Measurements from ENCODE around the gene CRACDL.

Gene CRACDL

DNA sequence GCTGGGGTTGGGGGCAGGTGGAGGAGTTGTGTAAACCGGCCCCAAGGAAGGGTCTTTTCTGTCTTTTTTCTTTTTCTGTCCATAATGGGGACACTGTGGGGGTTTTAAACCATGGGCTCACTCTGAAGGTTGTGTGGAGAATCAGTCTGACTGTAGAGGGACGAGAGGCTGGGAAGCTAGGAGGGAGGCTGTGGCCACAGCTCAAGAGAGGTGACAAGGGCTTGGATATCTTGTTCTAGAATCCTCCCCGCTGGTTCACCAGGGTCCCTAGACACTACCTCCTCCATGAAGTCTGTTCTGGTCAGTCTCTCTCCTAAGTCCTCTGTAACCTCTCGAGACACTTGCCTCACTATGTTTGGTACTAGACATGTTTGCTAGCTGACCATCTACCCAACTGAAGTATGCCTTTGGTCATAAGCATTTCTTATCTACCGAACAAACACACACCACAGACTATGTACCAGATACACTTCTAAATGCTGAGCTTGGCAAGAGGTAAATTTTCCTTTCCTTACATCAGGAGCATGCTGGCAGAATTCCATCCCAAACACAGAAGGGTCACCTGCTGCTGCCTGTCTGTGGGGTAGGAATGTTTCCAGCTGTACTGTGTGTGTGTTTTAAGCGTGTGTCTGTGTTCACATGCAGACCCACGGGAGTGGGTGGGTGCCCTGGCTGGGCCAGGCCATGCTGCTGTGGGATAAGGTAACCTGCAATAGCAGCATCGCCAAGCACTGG lies 135.5 kb downstream of the CRACDL start:
- no peak for DNase-seq

GRCh38 chr2:98799375-98800329 lies 136.4 kb downstream of the CRACDL start:
- no peak for DNase-seq

DNA sequence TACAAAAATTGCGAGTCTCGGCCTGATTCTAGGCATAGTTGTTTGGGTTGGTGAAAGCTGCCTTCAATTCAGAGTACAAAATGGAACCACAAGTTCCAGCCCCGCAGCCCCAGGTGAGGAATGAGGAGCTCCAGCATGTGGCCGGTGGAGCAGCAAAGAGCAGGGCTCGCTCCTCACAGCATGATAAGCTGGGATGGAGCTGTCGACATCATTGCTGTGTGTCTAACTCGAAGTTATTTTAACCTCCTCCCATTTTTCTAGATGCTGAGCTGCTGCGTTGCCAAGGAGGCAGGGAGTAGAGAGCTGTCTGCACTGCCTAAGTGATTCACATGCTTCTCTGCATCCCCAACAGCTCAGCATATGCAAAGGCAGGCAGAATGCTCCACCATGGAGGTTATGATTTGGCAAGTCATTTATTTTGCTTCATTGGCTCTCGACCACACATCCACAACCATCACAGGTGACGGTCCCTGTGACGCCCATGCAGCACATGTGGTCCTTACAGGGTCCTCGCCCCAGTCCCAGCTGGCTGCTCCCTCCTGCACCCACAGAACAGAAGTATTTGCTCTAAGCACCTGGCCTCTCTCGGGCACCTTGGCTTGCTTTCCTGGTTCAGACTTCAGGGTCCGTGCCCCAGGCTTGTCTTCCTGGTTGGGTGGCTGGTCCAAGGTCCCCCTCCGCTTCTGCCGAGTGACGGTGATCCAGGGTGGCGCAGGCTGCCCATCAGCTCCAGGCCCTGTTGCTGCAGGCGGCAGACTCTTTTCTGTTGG lies 139.1 kb downstream of the CRACDL start:
- DNase-seq, result no peak

DNA sequence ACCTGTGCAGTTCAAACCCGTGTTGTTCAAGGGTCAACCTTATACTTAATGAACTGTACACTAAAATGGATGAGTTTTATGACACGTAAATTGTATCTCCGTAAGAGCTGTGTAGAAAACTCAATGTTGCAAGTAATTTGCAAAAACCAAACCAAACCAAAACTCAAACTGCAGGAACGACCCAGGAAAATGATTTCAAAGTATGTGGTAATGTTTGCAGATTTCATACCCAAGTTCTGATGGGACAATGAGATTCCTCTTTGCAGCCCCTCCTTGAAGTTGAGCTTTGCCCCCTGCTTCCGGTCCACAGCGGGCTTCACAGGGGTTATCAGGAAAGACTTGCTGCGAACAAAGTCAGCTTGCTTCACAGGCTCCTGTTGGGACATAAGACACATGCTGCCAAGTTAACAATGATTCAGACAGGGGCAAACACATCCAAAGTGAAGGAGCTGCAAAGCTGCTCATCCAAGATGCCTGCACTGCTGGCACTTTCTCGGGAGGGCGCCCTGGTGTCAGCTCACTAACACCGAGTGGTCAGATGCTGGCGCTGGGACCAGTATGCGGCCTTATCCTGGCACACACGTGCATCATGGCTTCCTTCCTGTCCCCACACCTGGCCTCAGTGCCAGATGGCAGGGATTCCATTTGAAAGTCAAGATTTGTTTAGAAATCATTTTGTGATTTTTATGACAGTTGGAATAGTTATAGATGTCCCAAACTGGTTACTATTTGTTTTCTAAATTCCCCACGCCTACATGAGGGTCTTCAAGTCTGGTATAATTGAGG lies 139.9 kb downstream of the CRACDL start:
- no peak for DNase-seq

DNA sequence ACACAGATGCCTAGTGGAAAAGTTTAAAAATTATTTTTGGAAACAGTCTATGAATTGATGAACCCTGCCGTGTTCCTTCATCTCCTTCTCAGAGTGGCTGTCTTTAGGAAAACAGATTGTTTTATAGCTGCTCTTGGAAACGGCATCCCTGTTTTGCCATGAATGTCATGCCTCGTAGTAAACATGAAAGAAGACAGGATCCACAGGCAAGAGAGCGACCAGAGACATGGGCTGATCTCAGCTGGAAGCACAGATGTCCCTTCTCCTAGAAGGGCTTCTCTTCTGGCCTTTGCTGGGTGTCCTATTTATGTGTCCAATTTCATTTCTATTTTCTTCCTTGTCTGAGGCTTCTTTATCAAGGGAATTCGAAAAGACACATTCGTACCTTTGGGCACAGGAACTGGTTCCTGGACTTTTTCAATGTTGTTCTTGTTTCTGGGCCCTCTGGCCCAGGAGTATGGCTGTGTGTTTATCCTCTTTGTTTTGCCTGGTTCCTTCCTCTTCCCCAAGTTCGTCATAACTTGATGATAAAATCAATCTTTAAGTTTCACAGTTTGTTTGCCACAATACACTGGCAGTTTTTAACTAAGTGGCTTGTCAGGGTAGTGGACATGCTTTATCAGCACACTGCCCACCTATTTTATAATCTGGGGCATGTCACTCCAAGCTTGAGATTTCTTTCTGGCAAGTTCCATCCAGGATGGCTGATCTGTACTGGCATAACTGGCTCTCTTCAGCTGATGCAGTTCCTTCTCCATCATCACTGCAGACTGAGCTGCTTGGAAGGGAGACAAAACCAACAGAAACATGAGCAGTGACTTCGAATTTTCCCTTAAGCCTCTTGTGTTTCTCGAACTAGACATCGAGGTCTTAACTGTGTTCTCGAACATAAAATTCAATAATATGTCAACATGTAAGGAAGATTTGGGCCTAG lies 141.9 kb downstream of the CRACDL start:
- no peak for DNase-seq

GRCh38 chr2:98793275-98793674 lies 142.8 kb downstream of the CRACDL start:
- no peak for DNase-seq

DNA sequence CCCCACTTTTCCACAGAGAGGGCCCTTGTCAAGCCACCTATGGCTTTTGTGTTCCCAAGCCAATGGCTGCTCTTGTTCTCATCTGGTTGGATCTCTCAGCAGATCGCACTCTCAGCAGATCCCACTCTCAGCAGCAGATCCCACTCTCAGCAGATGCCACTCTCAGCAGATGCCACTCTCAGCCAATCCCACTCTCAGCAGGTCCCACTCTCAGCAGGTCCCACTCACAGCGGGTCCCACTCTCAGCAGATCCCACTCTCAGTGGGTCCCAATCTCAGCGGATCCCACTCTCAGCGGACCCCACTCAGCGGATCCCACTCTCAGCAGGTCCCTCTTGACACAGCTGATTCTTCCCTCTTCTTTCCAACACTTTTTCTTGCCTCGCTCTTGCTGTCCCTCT lies 145.8 kb downstream of the CRACDL start:
- DNase-seq, result no peak

- no peak for DNase-seq
Observed at GRCh38 chr2:98787700-98788099, 148.3 kb downstream of the CRACDL start.

DNA sequence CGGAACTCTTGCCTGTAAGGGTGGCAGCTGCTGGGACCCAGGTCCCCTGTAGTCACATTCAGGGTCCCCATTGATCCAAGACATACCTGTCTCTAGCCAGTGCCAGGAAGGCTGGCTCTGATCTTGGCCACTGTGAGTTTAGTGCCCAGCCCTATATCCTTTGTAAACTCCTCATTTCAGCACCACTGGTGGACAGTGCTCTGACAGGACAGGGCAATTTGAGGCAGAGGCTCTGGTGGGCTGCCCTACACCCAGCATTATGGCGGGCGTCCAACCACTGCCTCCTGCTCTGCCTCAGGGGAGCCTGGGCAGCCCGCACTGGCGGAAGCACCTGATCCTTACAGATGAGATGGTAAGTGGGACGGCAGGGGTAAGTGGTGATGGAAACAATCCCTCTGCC lies 149.8 kb downstream of the CRACDL start:
- no peak for DNase-seq

GRCh38 chr2:98782570-98782969 lies 153.5 kb downstream of the CRACDL start:
- no peak for DNase-seq

DNA sequence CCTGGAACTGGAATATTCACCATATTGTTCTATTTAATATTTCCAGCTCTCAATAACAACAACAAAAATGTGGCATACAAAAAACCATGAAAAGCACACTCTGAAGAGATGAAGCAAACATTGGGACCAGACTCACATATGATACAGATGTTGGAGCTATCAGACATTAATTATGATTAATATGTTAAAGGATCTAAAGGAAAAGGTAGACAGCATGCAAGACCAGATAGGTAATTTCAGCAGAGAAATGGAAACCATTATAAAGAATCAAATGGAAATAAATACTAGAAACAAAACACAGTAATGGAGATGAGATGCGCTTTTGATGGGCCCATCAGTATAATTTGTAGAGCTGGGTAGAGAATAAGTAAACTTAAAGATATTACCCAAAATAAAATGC lies 154.2 kb downstream of the CRACDL start:
- DNase-seq, result no peak

- no peak for DNase-seq
Observed at GRCh38 chr2:98778741-98779483, 157.1 kb downstream of the CRACDL start.

DNA sequence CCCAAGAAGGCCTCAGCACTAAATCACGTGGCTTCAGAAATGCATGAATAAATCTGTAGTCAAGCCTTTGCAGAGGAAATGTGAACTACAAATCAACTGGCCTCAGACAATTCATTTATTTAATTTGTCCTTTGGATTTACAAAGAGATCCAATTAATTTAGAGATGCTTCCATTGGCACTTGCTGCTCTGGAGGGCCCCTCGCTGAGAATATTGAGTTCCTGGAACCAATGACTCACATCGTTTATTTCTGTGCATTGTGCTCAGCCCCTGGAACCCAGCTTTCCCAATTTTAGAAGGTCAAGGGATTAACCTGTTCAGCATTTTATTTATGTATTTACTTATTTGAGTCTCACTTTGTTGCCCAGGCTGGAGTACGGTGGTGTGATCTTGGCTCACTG lies 157.9 kb downstream of the CRACDL start:
- DNase-seq, result no peak

GRCh38 chr2:98777710-98778109 lies 158.3 kb downstream of the CRACDL start:
- no peak for DNase-seq

DNA sequence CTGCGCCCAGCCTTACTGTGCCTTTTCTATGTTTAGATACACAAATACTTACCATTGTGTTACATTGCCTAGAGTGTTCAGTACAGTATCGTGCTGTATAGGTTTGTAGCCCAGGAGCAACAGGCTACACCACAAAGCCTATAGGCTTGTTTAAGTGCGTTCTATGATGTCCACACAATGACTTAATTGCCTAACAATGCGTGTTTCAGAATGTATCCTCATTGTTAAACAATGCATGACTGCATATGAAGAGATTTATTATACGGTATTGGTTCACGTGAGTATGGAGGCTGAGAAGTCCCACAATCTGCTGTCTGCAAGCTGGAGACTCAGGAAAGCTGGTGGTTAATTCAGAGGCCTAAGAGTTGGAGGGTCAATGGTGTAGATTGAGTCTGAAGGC lies 158.9 kb downstream of the CRACDL start:
- no peak for DNase-seq

DNA sequence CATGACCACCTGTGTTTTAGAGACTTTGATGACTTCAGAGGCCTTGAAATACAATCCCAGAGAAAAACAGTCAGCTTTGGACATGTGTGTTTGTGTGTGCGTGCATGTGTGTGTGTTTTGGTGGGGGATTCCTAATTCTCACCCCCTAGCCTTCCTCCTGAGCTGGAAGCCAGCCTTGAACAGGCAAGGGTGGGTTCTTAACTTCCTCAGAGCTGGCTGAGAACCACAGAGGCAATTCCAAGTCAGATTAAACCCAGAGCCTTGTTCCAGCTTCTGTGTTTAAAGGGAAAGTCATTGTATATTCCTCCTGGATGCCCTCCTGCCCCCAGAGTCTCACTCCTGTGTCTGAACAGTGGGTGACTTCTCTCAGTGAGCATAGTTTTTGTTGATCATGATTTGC lies 159.9 kb downstream of the CRACDL start:
- DNase-seq, result no peak

DNA sequence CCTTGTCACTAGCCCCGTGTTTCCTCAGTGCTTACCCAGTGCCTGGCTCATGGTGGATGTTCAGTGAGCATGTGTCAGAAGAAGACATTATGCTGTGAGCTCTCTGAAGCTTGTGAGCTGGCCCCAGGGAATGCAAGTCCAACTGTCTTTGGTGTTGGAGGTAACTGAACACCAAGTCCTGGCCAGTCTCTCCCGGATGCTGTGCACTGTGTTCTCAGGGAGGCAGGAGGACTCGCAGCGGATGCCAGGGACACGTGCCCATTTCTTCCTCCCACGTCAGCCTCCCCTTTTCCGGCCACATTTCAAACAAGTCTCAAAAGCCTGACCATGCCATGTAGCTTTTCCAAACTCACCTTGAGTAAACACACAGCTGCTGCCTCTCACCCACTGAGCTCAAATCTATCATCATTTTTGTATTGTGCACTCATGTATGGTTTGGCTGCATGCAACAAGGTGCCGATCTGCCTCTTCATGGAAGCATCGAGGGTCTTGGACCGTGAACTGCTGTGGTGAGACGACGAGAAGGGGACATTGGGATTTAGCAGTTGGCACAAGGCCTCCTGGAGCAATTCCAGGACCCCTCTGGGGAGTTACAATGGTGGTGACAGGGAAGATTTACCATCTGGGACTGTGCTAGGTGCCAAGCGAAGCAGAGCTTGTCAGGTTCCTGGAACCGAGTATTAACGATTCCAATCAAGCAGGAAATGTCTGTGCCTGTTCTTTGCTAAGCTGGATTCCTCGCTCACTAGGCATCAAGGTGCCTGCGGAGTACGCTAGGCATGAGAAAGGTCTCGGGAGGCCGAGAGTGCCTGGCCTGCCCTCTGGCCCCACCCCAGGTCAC lies 160.7 kb downstream of the CRACDL start:
- DNase-seq, result no peak

GRCh38 chr2:98773907-98774306 lies 162.1 kb downstream of the CRACDL start:
- no peak for DNase-seq

DNA sequence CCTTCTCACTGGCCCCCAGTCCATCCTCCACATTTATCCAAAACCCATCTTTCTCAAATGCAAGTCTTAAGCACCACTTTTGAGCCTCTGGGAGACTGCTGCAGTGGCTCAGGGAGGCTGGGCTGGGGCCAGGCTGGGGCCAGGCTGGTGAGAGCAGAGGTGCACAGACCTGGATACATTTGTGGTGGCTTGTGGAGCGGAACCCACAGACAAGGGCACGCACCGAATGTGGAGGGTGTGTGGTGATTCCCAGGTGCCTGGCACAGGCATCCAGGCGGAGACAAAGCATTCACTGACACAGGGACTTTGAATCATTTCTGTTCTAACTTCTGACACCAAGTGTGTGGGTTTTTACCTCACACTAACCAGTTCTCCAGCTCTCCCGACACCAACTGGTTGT lies 162.9 kb downstream of the CRACDL start:
- DNase-seq, result no peak

DNA sequence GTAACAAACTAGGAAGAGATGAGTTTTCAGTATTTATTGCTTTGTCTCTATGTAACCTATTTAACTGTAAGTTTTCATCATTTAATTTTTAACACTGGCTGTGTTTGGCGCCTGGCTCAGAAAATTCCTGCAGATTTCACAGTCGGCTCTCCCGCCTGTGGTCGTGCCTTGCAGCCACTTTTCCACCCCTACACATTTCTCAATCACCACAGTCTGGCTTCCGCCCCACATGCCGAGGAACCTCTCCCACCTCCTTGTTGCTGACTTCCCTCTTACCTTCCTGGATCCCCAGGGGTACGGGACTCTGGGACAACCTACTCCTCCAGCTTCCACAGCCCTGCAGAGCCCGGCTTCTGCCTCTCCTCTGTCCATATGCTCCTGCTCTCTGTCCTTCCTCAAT lies 163.5 kb downstream of the CRACDL start:
- DNase-seq, result no peak
